CD4-positive, alpha-beta T cell treated with Interferon alpha-2 for 1 hour (primary cell): ENCODE results near the gene POU3F3.

Experiments
- DNase-seq, 2 donors: peaks; one replicate each; pipeline ENCODE4 v3.0.0-alpha.2; 2020 to 2022

Gene POU3F3

GRCh38 chr2:104862058-104862941 lies 8.4 kb downstream of the POU3F3 start:
- no peak for DNase-seq

- no peak for DNase-seq
These were observed 9.2 kb downstream of the POU3F3 start for GRCh38 chr2:104863146-104863467.

- DNase-seq: no peak
These were observed 9.8 kb downstream of the POU3F3 start for GRCh38 chr2:104863468-104864279.

- DNase-seq: no peak
These were observed 10.6 kb downstream of the POU3F3 start for GRCh38 chr2:104864280-104865095.

GRCh38 chr2:104865096-104865470 lies 11.2 kb downstream of the POU3F3 start:
- no peak for DNase-seq

GRCh38 chr2:104866122-104866864 lies 12.4 kb downstream of the POU3F3 start:
- no peak for DNase-seq

GRCh38 chr2:104866883-104867812 lies 13.2 kb downstream of the POU3F3 start:
- no peak for DNase-seq

GRCh38 chr2:104867813-104868504 lies 14.0 kb downstream of the POU3F3 start:
- no peak for DNase-seq

GRCh38 chr2:104868505-104868866 lies 14.6 kb downstream of the POU3F3 start:
- no peak for DNase-seq

- DNase-seq: no peak
These were observed 16.4 kb downstream of the POU3F3 start for GRCh38 chr2:104870100-104870975.

GRCh38 chr2:104871649-104871971 lies 17.7 kb downstream of the POU3F3 start:
- no peak for DNase-seq

GRCh38 chr2:104871972-104872865 lies 18.3 kb downstream of the POU3F3 start:
- no peak for DNase-seq

GRCh38 chr2:104872866-104873688 lies 19.2 kb downstream of the POU3F3 start:
- DNase-seq: peak; percentile 26 to 57

GRCh38 chr2:104873689-104874054 lies 19.8 kb downstream of the POU3F3 start:
- DNase-seq: no peak

- no peak for DNase-seq
These were observed 20.3 kb downstream of the POU3F3 start for GRCh38 chr2:104874230-104874629.

- no peak for DNase-seq
These were observed 21.3 kb downstream of the POU3F3 start for GRCh38 chr2:104875262-104875661.

- no peak for DNase-seq
These were observed 23.0 kb downstream of the POU3F3 start for GRCh38 chr2:104876606-104877570.
